Body of pancreas (tissue), 4 donors: Measurements from ENCODE around the gene CNTNAP2. TPM values are rescaled to one million over a fixed set of nuclear protein-coding genes. Genes with fewer than 3 reads are reported as not detected.

Experiments used
- ATAC-seq: fragments of 150-250 bp; one replicate; pipeline ENCODE4 v1.9.1; 2016
- DNase-seq, 4 donors: peaks; one replicate each; pipeline ENCODE4 v3.0.0-alpha.2; 2019
- H3K27ac ChIP-seq, 4 donors: fragments of 200-600 bp; sonication (generic); 1 replicate in 3 of 4; 2 replicates in 1 of 4; pipeline versions ENCODE4 v1.5.1 to v1.6.1; 2016 to 2019; ENCODE audit warnings: mild to moderate bottlenecking in 1 of 4, mixed read lengths in 1 of 4, moderate library complexity in 1 of 4
- H3K27me3 ChIP-seq, 2 donors: fragments of 200-600 bp; sonication (generic); one replicate each; pipeline ENCODE4 v1.6.0; 2016; ENCODE audit warnings: mild to moderate bottlenecking in 1 of 2
- H3K36me3 ChIP-seq, 2 donors: fragments of 200-600 bp; sonication (generic); replicated peaks in 1 of 2; 2 replicates each; pipeline ENCODE4 v1.5.1; 2016; ENCODE audit warnings: low read depth in 2 of 2; ENCODE audit not compliant: insufficient read depth in 1 of 2
- H3K4me1 ChIP-seq: fragments of 200-600 bp; sonication (generic); one replicate; pipeline ENCODE4 v1.6.0; 2016
- H3K4me3 ChIP-seq, 2 donors: fragments of 200-600 bp; sonication (generic); 1 replicate in 1 of 2; 2 replicates in 1 of 2; pipeline ENCODE4 v1.5.1; 2016 to 2019
- H3K9me3 ChIP-seq, 3 donors: fragments of 200-600 bp; sonication (generic); 1 replicate in 2 of 3; 2 replicates in 1 of 3; pipeline ENCODE4 v1.5.1; 2016
- CTCF ChIP-seq, 7 experiments: fragments of 450-650 bp in 4 of 7; fragments of 200-600 bp in 3 of 7; sonication (generic) in 3 of 7; IDR thresholded peaks; one replicate each; pipeline ENCODE4 v1.5.1; 2016 to 2019; ENCODE audit warnings: antibody characterized with exemption in 7 of 7
- POLR2A ChIP-seq, 3 donors: fragments of 450-650 bp; IDR thresholded peaks; one replicate each; pipeline ENCODE4 v1.6.1; 2016; ENCODE audit warnings: antibody characterized with exemption in 3 of 3, mild to moderate bottlenecking in 2 of 3
- WGBS, 2 donors: methylation state at CpG; one replicate each; pipeline ENCODE4 v1.1.5; 2017; 5-methylcytosine and 5-hydroxymethylcytosine counted together
- intact Hi-C: fragments of 100-400 bp; cut with DNase I; formaldehyde crosslinking; loops from one replicate; pipeline ENCODE4 v1.15.1; 2023
- total RNA-seq, 2 donors: library from RNA; depleted of rRNA; stranded (reverse); fragments of >200 nt; gene quantifications; one replicate each; pipeline ENCODE4 v1.1.0, GENCODE V29; 2016

CNTNAP2 gene
- total RNA-seq, 2 donors from 2014 or later = 1.0 TPM; not detected in 1

- Histone ChIP-seq H3K4me1 (no peaks in the 10 kb centered on the region), H3K36me3 (no peaks in the 10 kb centered on the region), H3K4me3 (no peak overlapping the region), H3K27me3 (no peaks in the 10 kb centered on the region), H3K9me3 (no peaks in the 10 kb centered on the region), H3K27ac (no peak overlapping the region)
- intact Hi-C loops = no loop called here
- TF ChIP-seq POLR2A (IDR thresholded peaks at IDR 0.05) (no peak), CTCF (IDR thresholded peaks at IDR 0.05) (no peak)
- 33 to 46% methylated on average over 6 of the region's 6 CpGs for WGBS, 2 donors
- ATAC-seq (no peak), DNase-seq (no peak)
Measured at GRCh38 chr7:147519062-147519461, 1402.5 kb downstream of the CNTNAP2 start.

- DNase-seq (no peak), ATAC-seq (no peak)
- Histone ChIP-seq H3K4me1 (no peaks in the 10 kb centered on the region), H3K9me3 (no peaks in the 10 kb centered on the region), H3K27ac (no peak overlapping the region), H3K27me3 (no peaks in the 10 kb centered on the region), H3K4me3 (no peak overlapping the region), H3K36me3 (no peaks in the 10 kb centered on the region)
- TF ChIP-seq POLR2A (IDR thresholded peaks at IDR 0.05) (no peak), CTCF (IDR thresholded peaks at IDR 0.05) (no peak)
- WGBS, 2 donors = 66 to 74% methylated on average over 7 of the region's 7 CpGs
- intact Hi-C loops = no loop called here
Measured at GRCh38 chr7:147523056-147523455, 1406.5 kb downstream of the CNTNAP2 start.

- H3K4me1 ChIP-seq = no peaks in the 10 kb centered on the region
- intact Hi-C loops = no loop called here
- no peak overlapping the region for H3K4me3 ChIP-seq
- no peak overlapping the region for H3K27ac ChIP-seq
- H3K36me3 ChIP-seq = no peaks in the 10 kb centered on the region
- H3K27me3 ChIP-seq = no peaks in the 10 kb centered on the region
- WGBS, 2 donors = 55 to 61% methylated on average over 3 of the region's 3 CpGs
- no peak for TF ChIP-seq POLR2A (IDR thresholded peaks at IDR 0.05)
- no peak for TF ChIP-seq CTCF (IDR thresholded peaks at IDR 0.05)
- ATAC-seq (no peak), DNase-seq (no peak)
- no peaks in the 10 kb centered on the region for H3K9me3 ChIP-seq
Measured at GRCh38 chr7:147524726-147525250, 1408.2 kb downstream of the CNTNAP2 start.

- ATAC-seq (no peak), DNase-seq (no peak)
- Histone ChIP-seq H3K27ac (no peak overlapping the region), H3K27me3 (no peaks in the 10 kb centered on the region), H3K4me3 (no peak overlapping the region), H3K4me1 (no peaks in the 10 kb centered on the region), H3K36me3 (no peaks in the 10 kb centered on the region), H3K9me3 (no peaks in the 10 kb centered on the region)
- WGBS, 2 donors = 59 to 70% methylated on average over 2 of the region's 2 CpGs
- TF ChIP-seq CTCF (IDR thresholded peaks at IDR 0.05) (no peak), POLR2A (IDR thresholded peaks at IDR 0.05) (no peak)
- intact Hi-C loops = no loop called here
Measured at GRCh38 chr7:147525325-147525724, 1408.7 kb downstream of the CNTNAP2 start.

GRCh38 chr7:147535701-147536111, 1419.1 kb downstream of the CNTNAP2 start:
- intact Hi-C loops = no loop called here
- no peaks in the 10 kb centered on the region for H3K9me3 ChIP-seq
- H3K36me3 ChIP-seq = no peaks in the 10 kb centered on the region
- H3K27me3 ChIP-seq = no peaks in the 10 kb centered on the region
- no peaks in the 10 kb centered on the region for H3K4me1 ChIP-seq
- ATAC-seq = no peak
- TF ChIP-seq POLR2A (IDR thresholded peaks at IDR 0.05) (no peak), CTCF (IDR thresholded peaks at IDR 0.05) (no peak)
- no peak overlapping the region for H3K4me3 ChIP-seq
- 88 to 89% methylated on average over 6 of the region's 6 CpGs for WGBS, 2 donors
- H3K27ac ChIP-seq = no peak overlapping the region
- no peak for DNase-seq
